ENCODE measurements around the gene LSS.

The LSS gene

GRCh38 chr21:46228345-46229051 lies at the start of gene LSS:
LSS (minus strand) TSS chr21:46228774; CDS start chr21:46228745, 29 bp downstream.
- peak; percentile 95 for DNase-seq (ENCODE audit: low read depth)

DNA sequence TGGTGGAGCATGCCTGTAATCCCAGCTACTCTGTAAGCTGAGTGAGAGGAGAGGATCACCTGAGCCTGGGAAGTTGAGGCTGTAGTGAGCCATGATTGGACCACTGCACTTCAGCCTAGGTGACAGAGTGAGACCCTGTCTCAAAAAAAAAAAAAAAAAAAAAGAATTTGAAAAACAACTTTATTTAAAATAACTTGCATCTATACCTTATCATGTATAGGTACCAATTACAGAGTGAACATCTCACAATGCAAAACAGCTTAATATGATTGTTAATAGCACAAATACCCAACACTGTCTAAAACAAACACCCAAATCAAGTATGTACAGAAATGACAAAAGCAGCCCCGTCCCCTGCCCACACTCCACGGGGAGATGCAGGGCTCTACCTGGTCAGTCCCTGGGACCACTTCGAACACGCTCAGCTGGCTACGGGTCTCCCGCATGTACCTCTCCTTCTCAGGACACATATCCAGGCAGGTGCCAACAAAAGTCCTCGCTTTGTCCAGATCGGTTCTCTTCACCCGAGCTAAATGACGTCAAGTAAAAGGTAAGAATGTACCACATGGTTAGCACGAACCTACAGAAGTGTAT lies 46.3 kb upstream of the LSS start:
- DNase-seq (ENCODE audit: low read depth) = no peak

DNA sequence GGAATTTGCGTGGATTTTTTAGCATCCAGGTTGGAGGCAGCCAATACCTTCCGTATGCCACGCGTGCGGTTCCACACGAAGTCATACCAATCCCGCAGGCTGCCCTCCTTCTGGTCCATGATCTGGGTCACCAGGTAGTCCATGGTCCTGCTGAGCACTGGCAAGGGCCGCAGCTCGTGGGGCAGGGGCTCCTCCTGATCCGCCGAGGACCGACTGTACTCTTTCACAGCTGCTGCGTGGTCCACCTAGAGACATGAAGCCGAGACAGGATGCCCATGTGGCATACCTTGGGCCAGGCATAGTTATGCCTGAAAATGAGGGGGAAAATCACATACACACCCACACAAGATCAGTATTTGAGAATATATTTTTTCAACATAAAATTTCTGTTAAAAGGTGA lies 44.8 kb upstream of the LSS start:
- DNase-seq (ENCODE audit: low read depth) = no peak

- no peak for DNase-seq (ENCODE audit: low read depth)
Measured at GRCh38 chr21:46269466-46269865, 40.9 kb upstream of the LSS start.

DNA sequence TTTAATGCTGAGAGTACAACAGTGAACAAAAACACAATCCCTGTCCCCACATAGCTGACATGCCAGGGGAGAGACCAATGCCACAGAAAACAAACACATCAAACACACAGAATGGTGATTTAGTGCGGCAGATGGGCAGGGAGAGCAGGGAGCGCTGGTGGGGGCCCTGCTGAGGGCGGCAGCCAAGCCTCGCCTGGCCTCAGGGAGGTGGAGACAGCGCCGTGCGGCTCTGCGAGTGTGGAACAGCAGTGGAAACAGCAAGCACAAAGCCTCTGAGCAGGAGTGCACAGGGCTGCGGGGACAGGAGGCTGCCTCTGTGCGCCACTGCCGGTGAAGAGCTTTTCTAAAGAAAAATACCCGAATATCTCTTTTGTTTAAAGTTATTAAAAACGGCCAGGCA lies 39.8 kb upstream of the LSS start:
- no peak for DNase-seq (ENCODE audit: low read depth)

GRCh38 chr21:46266946-46267345 lies 38.4 kb upstream of the LSS start:
- no peak for DNase-seq (ENCODE audit: low read depth)

- no peak for DNase-seq (ENCODE audit: low read depth)
Measured at GRCh38 chr21:46265736-46266525, 37.4 kb upstream of the LSS start.

DNA sequence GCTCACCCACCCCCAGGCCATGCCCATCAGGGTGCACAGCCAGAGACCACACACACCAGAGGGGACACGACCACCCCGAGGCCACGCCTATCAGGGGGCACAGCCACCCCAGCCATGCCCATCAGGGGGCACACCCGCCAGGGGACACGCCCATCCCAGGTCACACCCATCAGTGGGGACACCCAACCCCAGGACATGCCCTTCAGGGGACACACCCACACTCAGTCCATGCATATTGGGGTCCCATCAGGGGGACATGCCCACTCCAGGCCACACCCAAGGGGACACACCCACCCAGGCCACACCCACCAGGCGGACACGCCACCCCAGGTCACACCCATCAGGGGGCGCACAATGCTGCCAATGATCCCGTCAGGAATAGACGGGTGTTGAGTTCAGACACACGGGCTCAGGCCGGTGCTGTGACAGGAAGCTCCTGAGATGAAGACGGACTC lies 36.1 kb upstream of the LSS start:
- no peak for DNase-seq (ENCODE audit: low read depth)

- no peak for DNase-seq (ENCODE audit: low read depth)
Measured at GRCh38 chr21:46264046-46264689, 35.6 kb upstream of the LSS start.

GRCh38 chr21:46256501-46256994 lies 28.0 kb upstream of the LSS start:
- DNase-seq (ENCODE audit: low read depth) = no peak

- no peak for DNase-seq (ENCODE audit: low read depth)
Measured at GRCh38 chr21:46255758-46256337, 27.3 kb upstream of the LSS start.

- DNase-seq (ENCODE audit: low read depth) = no peak
Measured at GRCh38 chr21:46255166-46255565, 26.6 kb upstream of the LSS start.

- DNase-seq (ENCODE audit: low read depth) = no peak
Measured at GRCh38 chr21:46254208-46254975, 25.8 kb upstream of the LSS start.

DNA sequence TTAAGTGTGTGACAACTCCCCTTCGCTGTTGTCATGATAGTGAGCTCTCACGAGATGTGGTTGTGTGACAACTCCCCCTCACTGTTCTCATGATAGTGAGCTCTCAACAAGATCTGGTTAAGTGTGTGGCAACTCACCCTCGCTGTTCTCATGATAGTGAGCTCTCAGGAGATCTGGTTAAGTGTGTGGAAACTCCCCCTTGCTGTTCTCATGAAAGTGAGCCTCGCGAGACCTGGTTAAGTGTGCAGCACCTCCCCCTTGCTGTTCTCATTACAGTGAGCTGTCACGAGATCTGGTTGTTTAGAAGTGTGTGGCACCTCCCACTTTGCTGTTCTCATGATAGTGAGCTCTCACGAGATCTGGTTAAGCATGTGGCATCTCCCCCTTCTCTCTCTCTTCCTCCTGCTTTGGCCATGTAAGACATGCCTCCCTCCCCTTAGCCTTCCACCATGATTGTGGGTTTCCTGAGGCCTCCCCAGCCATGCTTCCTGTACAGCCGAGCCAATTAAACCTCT lies 25.1 kb upstream of the LSS start:
- no peak for DNase-seq (ENCODE audit: low read depth)

DNA sequence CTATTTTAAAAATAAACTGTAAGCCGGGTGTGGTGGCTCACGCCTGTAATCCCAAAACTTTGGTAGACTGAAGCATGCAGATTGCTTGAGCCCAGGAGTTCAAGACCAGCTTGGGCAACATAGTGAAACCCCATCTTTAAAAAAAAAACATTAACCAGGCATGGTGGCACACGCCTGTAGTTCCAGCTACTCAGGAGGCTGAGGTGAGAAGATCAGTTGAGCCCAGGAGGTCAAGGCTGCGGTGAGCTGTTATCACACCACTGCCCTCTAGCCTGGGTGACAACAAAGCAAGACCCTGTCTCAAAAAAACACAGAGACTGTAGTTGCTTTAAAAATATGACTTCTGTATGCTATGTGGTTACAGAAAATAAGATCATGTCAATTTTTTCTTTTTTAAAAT lies 24.3 kb upstream of the LSS start:
- DNase-seq (ENCODE audit: low read depth) = no peak

DNA sequence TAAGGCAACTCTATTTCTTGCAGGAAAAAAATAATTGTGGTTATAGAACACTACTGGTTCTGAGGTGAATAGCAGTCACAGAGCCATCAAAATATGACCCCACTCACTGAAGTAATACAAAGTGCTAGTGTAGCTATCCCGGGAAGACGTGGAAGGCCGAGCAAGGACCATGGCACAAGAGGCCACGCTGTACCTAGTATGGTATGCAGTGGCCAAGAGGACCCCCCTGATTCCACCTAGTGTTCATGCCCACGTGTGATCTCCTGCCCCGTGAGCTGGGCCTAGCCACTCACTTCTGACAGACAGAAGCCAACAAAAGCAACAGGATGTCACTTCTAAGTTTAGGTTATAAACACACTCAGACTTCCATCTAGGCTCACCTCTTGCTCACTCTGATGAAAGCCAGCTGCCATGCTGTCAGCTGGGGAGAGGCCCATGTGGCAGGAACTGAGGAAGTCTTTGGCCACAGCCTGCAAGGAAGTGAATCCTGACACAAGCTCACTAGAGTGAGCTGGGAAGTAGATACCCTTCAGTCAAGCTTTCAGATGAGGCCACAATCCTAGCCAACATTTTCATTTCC lies 21.7 kb upstream of the LSS start:
- no peak for DNase-seq (ENCODE audit: low read depth)

DNA sequence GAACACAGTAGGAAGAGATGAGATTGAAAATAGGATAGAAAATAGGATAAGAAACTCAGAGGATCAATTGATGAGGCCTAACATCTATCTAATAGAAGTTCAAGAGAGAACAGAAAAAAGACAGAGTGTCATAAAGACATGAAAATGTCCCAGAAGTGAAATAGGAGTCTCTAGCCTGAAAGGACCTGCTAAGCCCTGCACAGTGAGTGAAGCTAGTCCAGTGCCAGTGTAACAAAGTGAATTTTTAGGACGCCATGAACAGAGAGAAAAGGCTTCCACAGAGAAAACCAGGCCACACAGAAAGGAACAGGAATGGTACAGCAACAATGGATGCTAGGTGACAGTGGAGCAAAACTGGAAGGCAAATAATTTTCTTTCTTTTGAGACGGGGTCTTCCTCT lies 20.3 kb upstream of the LSS start:
- DNase-seq (ENCODE audit: low read depth) = no peak

DNA sequence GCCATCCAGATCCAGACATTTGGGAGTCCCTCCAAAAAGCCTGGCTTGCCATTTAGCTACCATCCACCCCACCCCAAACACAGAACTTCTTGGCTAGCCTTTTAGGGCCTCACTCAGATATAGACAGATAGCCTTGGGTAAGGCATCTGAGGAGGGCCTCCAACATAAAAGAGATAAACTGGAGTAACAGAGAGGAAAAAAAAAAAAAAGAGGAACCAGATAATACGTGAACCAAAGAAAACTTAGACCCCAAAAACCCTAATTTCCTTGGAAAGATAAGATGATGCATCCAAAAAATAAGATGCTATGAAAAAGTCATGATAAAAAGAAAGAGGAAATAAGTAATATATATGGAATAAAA lies 19.8 kb upstream of the LSS start:
- DNase-seq (ENCODE audit: low read depth) = no peak

GRCh38 chr21:46247699-46248421 lies 19.3 kb upstream of the LSS start:
- DNase-seq (ENCODE audit: low read depth) = no peak

DNA sequence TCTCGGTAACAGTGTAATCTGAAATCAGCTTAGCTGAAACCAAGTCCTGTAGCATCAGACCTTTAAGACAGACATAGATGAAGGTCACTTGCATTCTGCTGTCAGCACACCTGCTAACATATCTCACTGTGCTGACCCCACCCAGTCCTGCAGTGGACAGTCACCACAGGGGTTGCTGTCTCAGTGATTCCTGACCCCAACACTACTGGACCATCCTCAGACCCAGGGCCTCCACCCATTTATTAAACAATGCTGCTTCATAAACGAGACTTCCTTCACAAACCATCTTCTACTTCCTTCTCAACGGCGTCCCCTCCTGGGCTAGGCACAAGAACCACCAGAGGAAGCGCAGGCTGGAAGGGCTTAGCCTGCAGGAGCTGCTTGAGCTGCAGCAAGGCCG lies 17.8 kb upstream of the LSS start:
- DNase-seq (ENCODE audit: low read depth) = no peak

Data from GM04504 (cell line).